Common myeloid progenitor, CD34-positive (primary cell): ENCODE data around the gene GNGT2.
A peak's percentile ranks its signal among the peaks of the same experiment; 100 is the strongest.

Experiments
- CTCF ChIA-PET: fragments of 350-600 bp; sonication (Branson Sonifier 250); formaldehyde crosslinking; loops from one replicate; lab custom pipeline; 2021; ENCODE audit warnings: antibody characterized with exemption; lab: Charles Lee
- POLR2A ChIA-PET: fragments of 350-600 bp; sonication (Branson Sonifier 250); formaldehyde crosslinking; loops from one replicate; lab custom pipeline; 2021; ENCODE audit warnings: antibody characterized with exemption; lab: Charles Lee
- DNase-seq, 3 donors: peaks; one replicate each; pipeline versions ENCODE4 v3.0.0 to v3.0.0-alpha.2; 2013
- H3K27ac ChIP-seq, 2 experiments: 1 replicate in 1 of 2; 2 replicates in 1 of 2; pipeline ENCODE4 v1.7.0; 2013; ENCODE audit warnings: inconsistent platforms in 2 of 2, low read length in 2 of 2, mild to moderate bottlenecking in 2 of 2, low read depth in 1 of 2, moderate library complexity in 1 of 2; ENCODE audit not compliant: severe bottlenecking in 2 of 2, insufficient read depth in 1 of 2, poor library complexity in 1 of 2
- H3K27me3 ChIP-seq, 5 experiments: replicated peaks in 2 of 5; 1 replicate in 3 of 5; 2 replicates in 2 of 5; pipeline versions ENCODE4 v1.6.1 to v1.7.0; 2013; ENCODE audit warnings: low read length in 4 of 5, mild to moderate bottlenecking in 2 of 5, moderate library complexity in 2 of 5, inconsistent platforms in 1 of 5; ENCODE audit not compliant: insufficient read depth in 5 of 5, control insufficient read depth in 4 of 5
- H3K36me3 ChIP-seq, 4 experiments: 1 replicate in 2 of 4; 2 replicates in 2 of 4; pipeline versions ENCODE4 v1.6.1 to v1.7.0; 2013; ENCODE audit warnings: low read length in 3 of 4, control low read depth in 1 of 4, mild to moderate bottlenecking in 1 of 4; ENCODE audit not compliant: control insufficient read depth in 4 of 4, insufficient read depth in 4 of 4
- H3K4me1 ChIP-seq, 4 experiments: 1 replicate in 3 of 4; 2 replicates in 1 of 4; pipeline versions ENCODE4 v1.6.1 to v1.7.1; 2013; ENCODE audit warnings: low read length in 3 of 4, mild to moderate bottlenecking in 3 of 4, control low read depth in 1 of 4, inconsistent platforms in 1 of 4, moderate library complexity in 1 of 4; ENCODE audit not compliant: control insufficient read depth in 4 of 4, insufficient read depth in 4 of 4; ENCODE audit errors: control extremely low read depth in 1 of 4
- H3K4me3 ChIP-seq, 7 experiments: 1 replicate in 4 of 7; 2 replicates in 3 of 7; pipeline versions ENCODE4 v1.5.1 to v1.7.0; 2013; ENCODE audit warnings: mild to moderate bottlenecking in 7 of 7, low read length in 6 of 7, moderate library complexity in 6 of 7, inconsistent platforms in 2 of 7, low read depth in 2 of 7, control low read depth in 1 of 7; ENCODE audit not compliant: insufficient read depth in 4 of 7, control insufficient read depth in 1 of 7; ENCODE audit errors: extremely low read depth in 1 of 7
- H3K9me3 ChIP-seq, 5 experiments: 1 replicate in 4 of 5; 2 replicates in 1 of 5; pipeline versions ENCODE4 v1.6.1 to v1.7.1; 2013; ENCODE audit warnings: low read length in 4 of 5, mild to moderate bottlenecking in 2 of 5, inconsistent platforms in 1 of 5, low read depth in 1 of 5, moderate library complexity in 1 of 5; ENCODE audit not compliant: control insufficient read depth in 4 of 5, insufficient read depth in 2 of 5; ENCODE audit errors: control extremely low read depth in 1 of 5
- WGBS: methylation state at CpG from one replicate; pipeline ENCODE4 v1.1.5; 2013; ENCODE audit not compliant: insufficient coverage; 5-methylcytosine and 5-hydroxymethylcytosine counted together

The GNGT2 gene

GRCh38 chr17:49224997-49225337, 14.6 kb upstream of the GNGT2 start:
- Histone ChIP-seq H3K27ac (no peak overlapping the region), H3K36me3 (peaks cover 0 to 21% (median 0%) of the 10 kb centered on the region in 4 experiments), H3K4me1 (peaks cover 0 to 25% (median 22%) of the 10 kb centered on the region in 4 experiments), H3K27me3 (peaks cover 0 to 68% (median 18%) of the 10 kb centered on the region in 5 experiments), H3K9me3 (no peaks in the 10 kb centered on the region), H3K4me3 (peak overlapping the region in 3 of 7 experiments; percentile 51 to 63 (median 57))
- no peak for DNase-seq
- POLR2A ChIA-PET, result no interaction called here
- CTCF ChIA-PET, result interaction anchor here (0.7 to 7.2 kb wide), 8 partner anchors 9 to 66 kb away, joined by 3 to 90 read pairs (median 7); no protein-coding TSS in a partner anchor
- WGBS, result 46% methylated on average over 6 of the region's 11 CpGs

- whole genome bisulfite sequencing, result 2% methylated on average over 86 of the region's 95 CpGs
- H3K27me3 ChIP-seq, result peaks cover 0 to 62% (median 13%) of the 10 kb centered on the region in 5 experiments
- peak in 2 of 3 donors; percentile 48 to 64 for DNase-seq
These were observed 14.0 kb upstream of the GNGT2 start for GRCh38 chr17:49224198-49224996.

GRCh38 chr17:49223517-49224197, 13.3 kb upstream of the GNGT2 start:
- H3K27me3 ChIP-seq, result peaks cover 0 to 55% (median 12%) of the 10 kb centered on the region in 5 experiments
- H3K36me3 ChIP-seq, result peaks cover 0 to 22% (median 0%) of the 10 kb centered on the region in 4 experiments
- H3K4me1 ChIP-seq, result peaks cover 0 to 39% (median 31%) of the 10 kb centered on the region in 4 experiments
- DNase-seq, result peak in 2 of 3 donors; percentile 50 to 59
- peak overlapping the region in 5 of 7 experiments; percentile 19 to 63 (median 51) for H3K4me3 ChIP-seq
- ChIA-PET CTCF (interaction anchor here (1.2 to 7.2 kb wide), 11 partner anchors 8 to 67 kb away, joined by 3 to 90 read pairs (median 8); no protein-coding TSS in a partner anchor), POLR2A (no interaction called here)
- WGBS, result 6% methylated on average over 15 of the region's 31 CpGs
- no peaks in the 10 kb centered on the region for H3K9me3 ChIP-seq
- H3K27ac ChIP-seq, result no peak overlapping the region

More at GRCh38 chr17:49224198-49224996, 14.0 kb upstream of the GNGT2 start:
- Histone ChIP-seq H3K27ac (no peak overlapping the region), H3K9me3 (no peaks in the 10 kb centered on the region), H3K4me3 (peak overlapping the region in 5 of 7 experiments; percentile 19 to 63 (median 51)), H3K36me3 (peaks cover 0 to 22% (median 0%) of the 10 kb centered on the region in 4 experiments), H3K4me1 (peaks cover 0 to 31% (median 24%) of the 10 kb centered on the region in 4 experiments)
- ChIA-PET CTCF (interaction anchor here (1.2 to 7.2 kb wide), 7 partner anchors 9 to 66 kb away, joined by 3 to 90 read pairs (median 8); no protein-coding TSS in a partner anchor), POLR2A (no interaction called here)

- peak overlapping the region in 1 of 7 experiments; percentile 63 for H3K4me3 ChIP-seq
- H3K9me3 ChIP-seq, result no peaks in the 10 kb centered on the region
- CTCF ChIA-PET, result interaction anchor here (1.3 to 3.0 kb wide), 6 partner anchors 14 to 69 kb away, joined by 4 to 13 read pairs (median 9); no protein-coding TSS in a partner anchor
- POLR2A ChIA-PET, result no interaction called here
- DNase-seq, result no peak
- H3K27ac ChIP-seq, result no peak overlapping the region
- H3K36me3 ChIP-seq, result peaks cover 0 to 22% (median 0%) of the 10 kb centered on the region in 4 experiments
- peaks cover 2 to 44% (median 35%) of the 10 kb centered on the region in 4 experiments for H3K4me1 ChIP-seq
- H3K27me3 ChIP-seq, result peaks cover 0 to 53% (median 12%) of the 10 kb centered on the region in 5 experiments
- 7% methylated on average over 3 of the region's 9 CpGs for WGBS
These were observed 12.8 kb upstream of the GNGT2 start for GRCh38 chr17:49223168-49223516.

- ChIA-PET CTCF (interaction anchor here (1.0 to 3.0 kb wide), 2 partner anchors 11 to 72 kb away, joined by 4 to 13 read pairs; no protein-coding TSS in a partner anchor), POLR2A (no interaction called here)
- WGBS, result 94% methylated on average over 13 of the region's 15 CpGs
- no peak overlapping the region for H3K27ac ChIP-seq
- peaks cover 4 to 74% (median 56%) of the 10 kb centered on the region in 4 experiments for H3K4me1 ChIP-seq
- no peaks in the 10 kb centered on the region for H3K9me3 ChIP-seq
- H3K36me3 ChIP-seq, result peaks cover 0 to 29% (median 0%) of the 10 kb centered on the region in 4 experiments
- peaks cover 0 to 26% (median 6%) of the 10 kb centered on the region in 5 experiments for H3K27me3 ChIP-seq
- no peak overlapping the region for H3K4me3 ChIP-seq
- no peak for DNase-seq
These were observed 9.6 kb upstream of the GNGT2 start for GRCh38 chr17:49219987-49220386.

GRCh38 chr17:49218941-49219913, 8.9 kb upstream of the GNGT2 start:
- POLR2A ChIA-PET, result interaction anchor here (0.6 to 2.7 kb wide), 2 partner anchors 26 to 1463 kb away, joined by 5 to 14 read pairs; no protein-coding TSS in a partner anchor
- no peaks in the 10 kb centered on the region for H3K9me3 ChIP-seq
- peak overlapping the region in 2 of 7 experiments; percentile 2 to 13 for H3K4me3 ChIP-seq
- peaks cover 4 to 74% (median 48%) of the 10 kb centered on the region in 4 experiments for H3K4me1 ChIP-seq
- 59% methylated on average over 21 of the region's 37 CpGs for WGBS
- CTCF ChIA-PET, result interaction anchor here (1.0 to 2.7 kb wide), 4 partner anchors 8 to 40 kb away, joined by 3 to 9 read pairs (median 4); no protein-coding TSS in a partner anchor
- peak overlapping the region in 1 of 2 experiments; percentile 14 for H3K27ac ChIP-seq
- H3K36me3 ChIP-seq, result peaks cover 0 to 29% (median 0%) of the 10 kb centered on the region in 4 experiments
- peak; percentile 40 to 84 (median 83) for DNase-seq
- H3K27me3 ChIP-seq, result peaks cover 0 to 18% (median 2%) of the 10 kb centered on the region in 5 experiments
